Measurements from ENCODE around the gene TCF15. TPM values are rescaled to one million over a fixed set of nuclear protein-coding genes. Genes with fewer than 3 reads are reported as not detected.

Gene TCF15
- total RNA-seq, 4 donors from 2014 or later, result 0.51 to 1.0 (median 0.97) TPM; not detected in 1

GRCh38 chr20:641516-641875 is 31.4 kb upstream of the TCF15 start:
- no peak overlapping the region for H3K27ac ChIP-seq
- intact Hi-C loops (cut with DNase I; ENCODE audit: low total_unique reads), result no loop called here

GRCh38 chr20:640674-641515 is 30.8 kb upstream of the TCF15 start:
- intact Hi-C loops (cut with DNase I; ENCODE audit: low total_unique reads), result no loop called here
- no peaks in the 10 kb centered on the region for H3K36me3 ChIP-seq
- no peak overlapping the region for H3K4me3 ChIP-seq
- no peak overlapping the region for H3K27ac ChIP-seq
- no peak for DNase-seq
- TF ChIP-seq CTCF (IDR thresholded peaks at IDR 0.05) (no peak), POLR2A (IDR thresholded peaks at IDR 0.05) (no peak)
- no peaks in the 10 kb centered on the region for H3K27me3 ChIP-seq
- no peaks in the 10 kb centered on the region for H3K9me3 ChIP-seq
- H3K4me1 ChIP-seq, result no peaks in the 10 kb centered on the region

More at GRCh38 chr20:641516-641875, 31.4 kb upstream of the TCF15 start:
- Histone ChIP-seq H3K4me3 (no peak overlapping the region), H3K4me1 (no peaks in the 10 kb centered on the region), H3K27me3 (no peaks in the 10 kb centered on the region), H3K36me3 (no peaks in the 10 kb centered on the region), H3K9me3 (no peaks in the 10 kb centered on the region)
- TF ChIP-seq CTCF (IDR thresholded peaks at IDR 0.05) (no peak), POLR2A (IDR thresholded peaks at IDR 0.05) (no peak)
- DNase-seq, result no peak

- TF ChIP-seq POLR2A (IDR thresholded peaks at IDR 0.05) (no peak), CTCF (IDR thresholded peaks at IDR 0.05) (no peak)
- Histone ChIP-seq H3K36me3 (no peaks in the 10 kb centered on the region), H3K27ac (no peak overlapping the region), H3K4me3 (no peak overlapping the region), H3K27me3 (no peaks in the 10 kb centered on the region), H3K4me1 (no peaks in the 10 kb centered on the region), H3K9me3 (no peaks in the 10 kb centered on the region)
- no peak for DNase-seq
- intact Hi-C loops (cut with DNase I; ENCODE audit: low total_unique reads), result no loop called here
These were observed 28.5 kb upstream of the TCF15 start for GRCh38 chr20:638579-638978.

- intact Hi-C loops (cut with DNase I; ENCODE audit: low total_unique reads), result no loop called here
- Histone ChIP-seq H3K4me1 (no peaks in the 10 kb centered on the region), H3K9me3 (no peaks in the 10 kb centered on the region), H3K27me3 (no peaks in the 10 kb centered on the region), H3K36me3 (no peaks in the 10 kb centered on the region), H3K27ac (no peak overlapping the region), H3K4me3 (no peak overlapping the region)
- TF ChIP-seq POLR2A (IDR thresholded peaks at IDR 0.05) (no peak), CTCF (IDR thresholded peaks at IDR 0.05) (no peak)
- no peak for DNase-seq
These were observed 27.4 kb upstream of the TCF15 start for GRCh38 chr20:637559-637958.

- DNase-seq, result no peak
- Histone ChIP-seq H3K27ac (no peak overlapping the region), H3K4me3 (no peak overlapping the region), H3K9me3 (no peaks in the 10 kb centered on the region), H3K4me1 (no peaks in the 10 kb centered on the region), H3K27me3 (no peaks in the 10 kb centered on the region), H3K36me3 (no peaks in the 10 kb centered on the region)
- no peak for TF ChIP-seq POLR2A (IDR thresholded peaks at IDR 0.05)
- TF ChIP-seq CTCF (IDR thresholded peaks at IDR 0.05), result no peak
- intact Hi-C loops (cut with DNase I; ENCODE audit: low total_unique reads), result no loop called here
These were observed 25.8 kb upstream of the TCF15 start for GRCh38 chr20:635893-636338.
